Eye (tissue), 1 donor: Measurements from ENCODE around the gene STH.
"Not testable (repeated sequence)": the region's sequence is repeated elsewhere in the genome, so short reads cannot be mapped to it uniquely, and the experiment has no call there.

Source experiments
- DNase-seq: peaks from one replicate; pipeline ENCODE4 v3.0.0-alpha.2; 2015

Gene STH, protein sequence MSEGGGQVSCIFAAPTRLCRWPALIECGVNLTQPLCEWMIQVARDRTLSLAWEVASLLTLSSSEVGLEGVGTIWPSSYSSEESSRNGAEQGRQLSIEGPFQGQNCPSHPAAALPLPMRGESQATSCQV

DNA sequence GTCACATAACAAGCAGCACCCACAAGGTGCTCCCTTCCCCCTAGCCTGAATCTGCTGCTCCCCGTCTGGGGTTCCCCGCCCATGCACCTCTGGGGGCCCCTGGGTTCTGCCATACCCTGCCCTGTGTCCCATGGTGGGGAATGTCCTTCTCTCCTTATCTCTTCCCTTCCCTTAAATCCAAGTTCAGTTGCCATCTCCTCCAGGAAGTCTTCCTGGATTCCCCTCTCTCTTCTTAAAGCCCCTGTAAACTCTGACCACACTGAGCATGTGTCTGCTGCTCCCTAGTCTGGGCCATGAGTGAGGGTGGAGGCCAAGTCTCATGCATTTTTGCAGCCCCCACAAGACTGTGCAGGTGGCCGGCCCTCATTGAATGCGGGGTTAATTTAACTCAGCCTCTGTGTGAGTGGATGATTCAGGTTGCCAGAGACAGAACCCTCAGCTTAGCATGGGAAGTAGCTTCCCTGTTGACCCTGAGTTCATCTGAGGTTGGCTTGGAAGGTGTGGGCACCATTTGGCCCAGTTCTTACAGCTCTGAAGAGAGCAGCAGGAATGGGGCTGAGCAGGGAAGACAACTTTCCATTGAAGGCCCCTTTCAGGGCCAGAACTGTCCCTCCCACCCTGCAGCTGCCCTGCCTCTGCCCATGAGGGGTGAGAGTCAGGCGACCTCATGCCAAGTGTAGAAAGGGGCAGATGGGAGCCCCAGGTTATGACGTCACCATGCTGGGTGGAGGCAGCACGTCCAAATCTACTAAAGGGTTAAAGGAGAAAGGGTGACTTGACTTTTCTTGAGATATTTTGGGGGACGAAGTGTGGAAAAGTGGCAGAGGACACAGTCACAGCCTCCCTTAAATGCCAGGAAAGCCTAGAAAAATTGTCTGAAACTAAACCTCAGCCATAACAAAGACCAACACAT lies at the start of gene STH:
Gene STH, plus strand, starts transcription at position 264 of the 913 bp plus-strand sequence. Its CDS starts 30 bp downstream, at position 294.
- no peak for DNase-seq

DNA sequence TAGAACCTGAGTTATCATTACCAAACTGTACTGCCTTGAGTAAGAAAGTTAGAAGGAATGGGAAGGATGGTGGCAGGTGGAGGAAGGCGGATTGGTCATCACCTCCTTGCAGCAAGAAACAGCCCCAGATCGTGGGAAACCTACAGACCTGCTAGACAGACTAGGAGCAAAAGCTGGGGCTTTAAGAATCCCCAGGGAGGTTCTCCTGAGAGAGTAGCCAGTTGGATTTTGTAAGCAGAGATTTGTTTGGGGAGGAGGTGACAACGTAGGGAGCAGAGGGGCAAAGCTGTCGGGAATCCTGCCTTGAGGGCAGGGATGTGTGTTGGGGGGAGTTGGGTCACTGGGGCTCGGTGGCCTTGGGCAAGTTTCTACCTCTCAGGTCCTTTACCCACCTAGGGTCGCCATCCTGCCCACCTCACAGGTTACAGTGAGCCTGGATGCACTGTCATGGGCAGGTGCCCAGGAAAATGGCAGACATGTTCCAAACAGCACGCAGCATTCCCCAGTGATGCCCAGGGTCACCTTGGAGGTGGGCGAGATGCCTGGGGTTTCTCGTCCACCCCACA lies 49.2 kb upstream of the STH start:
- DNase-seq = no peak

DNA sequence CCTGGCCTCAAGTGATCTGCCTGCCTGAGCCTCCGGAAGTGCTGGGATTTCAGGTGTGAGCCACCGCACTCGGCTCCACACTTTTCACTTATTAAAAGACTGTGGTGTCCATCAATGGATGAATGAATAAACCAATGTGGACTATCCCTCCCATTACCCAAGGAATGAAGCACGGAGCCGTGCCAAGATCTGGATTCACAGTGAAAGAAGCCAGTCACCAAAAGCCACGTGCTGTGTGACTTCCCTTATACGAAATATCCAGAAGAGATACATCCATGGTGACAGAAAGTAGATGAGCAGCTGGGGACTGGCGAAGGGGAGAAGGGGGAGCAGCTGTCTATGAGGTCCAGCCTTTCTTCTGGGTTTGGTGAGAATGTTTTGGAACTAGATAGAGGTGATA lies 48.2 kb upstream of the STH start:
- DNase-seq = no peak

DNA sequence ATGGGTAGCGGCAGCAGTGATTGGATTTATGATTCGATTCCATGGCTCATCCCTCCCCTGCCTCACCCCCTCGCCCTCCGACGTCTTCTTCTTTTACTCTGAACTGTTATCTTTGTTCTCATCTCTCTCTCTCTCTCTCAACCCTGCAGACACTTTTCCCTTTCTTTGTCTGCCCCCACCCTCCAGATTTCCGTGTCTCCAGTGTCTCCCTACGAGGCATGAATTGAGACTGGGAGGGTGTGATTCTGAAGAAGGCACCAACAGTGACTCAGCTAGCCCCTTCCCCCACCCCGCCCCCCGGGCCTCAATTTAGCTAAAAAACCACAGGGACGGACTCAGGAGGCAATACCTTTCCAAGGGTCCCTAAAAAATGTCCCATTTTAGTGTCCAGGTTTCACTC lies 47.6 kb upstream of the STH start:
- DNase-seq = no peak

DNA sequence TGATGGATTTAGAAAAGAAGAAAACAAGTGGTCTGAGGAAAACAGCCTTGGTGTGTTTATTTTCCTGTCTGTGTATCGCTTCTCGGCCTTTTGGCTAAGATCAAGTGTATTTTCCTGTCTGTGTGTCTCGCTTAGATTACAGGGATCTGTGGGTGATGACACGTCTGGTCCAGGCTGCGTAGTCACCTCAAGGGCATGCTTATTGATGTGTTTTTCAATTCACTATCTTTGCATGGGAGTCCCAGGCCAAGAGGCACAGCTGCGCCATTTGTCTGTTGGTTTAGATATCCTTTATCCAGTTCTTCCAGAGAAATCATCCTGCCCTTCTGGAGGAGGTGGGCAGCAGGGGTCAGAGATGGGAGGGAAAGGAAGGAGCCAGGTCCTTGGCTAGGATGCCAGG lies 47.1 kb upstream of the STH start:
- DNase-seq = no peak

DNA sequence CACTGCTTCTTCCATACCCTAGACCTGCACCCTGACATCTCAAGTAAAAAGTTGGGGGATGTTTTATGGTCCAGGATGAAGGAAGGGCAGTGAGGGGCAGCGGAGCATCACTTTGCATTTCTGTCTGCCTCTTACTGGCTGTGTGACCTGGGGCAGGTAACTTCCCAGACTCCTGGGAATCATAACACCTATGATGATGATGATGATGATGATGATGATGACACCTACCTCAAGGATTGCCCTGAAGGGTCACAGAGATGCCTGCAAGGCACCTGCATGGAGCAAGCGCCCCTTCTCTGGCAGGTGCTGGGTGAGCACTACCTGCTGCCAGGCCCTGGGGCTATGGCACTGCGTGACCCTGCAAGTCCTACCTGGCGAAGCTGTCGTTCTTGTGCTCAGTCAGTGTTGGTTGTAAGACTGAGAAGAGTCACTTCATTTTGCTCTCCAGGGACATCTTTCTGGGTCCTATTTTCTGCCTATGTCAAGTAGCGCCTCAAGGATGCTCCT lies 46.2 kb upstream of the STH start:
- DNase-seq = no peak

DNA sequence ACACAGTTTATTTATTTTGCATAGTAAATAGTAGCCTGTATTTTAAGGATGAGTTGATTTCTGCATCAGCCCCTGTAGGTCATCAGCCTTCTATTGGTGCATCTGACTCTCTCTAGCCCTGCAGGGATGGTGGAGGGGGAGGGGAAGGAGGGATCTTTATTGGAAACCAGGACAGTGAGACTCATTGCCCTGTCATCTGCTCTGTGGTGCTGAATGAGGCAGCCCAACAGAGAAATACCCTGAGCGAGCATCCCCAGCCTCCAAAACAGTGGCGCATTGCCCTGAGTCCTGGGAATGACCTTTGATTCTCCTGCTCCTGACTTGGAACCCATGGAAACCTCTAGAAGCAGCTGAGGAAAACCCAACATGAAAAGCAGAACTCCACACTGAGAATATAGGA lies 45.5 kb upstream of the STH start:
- DNase-seq = peak; percentile 19

DNA sequence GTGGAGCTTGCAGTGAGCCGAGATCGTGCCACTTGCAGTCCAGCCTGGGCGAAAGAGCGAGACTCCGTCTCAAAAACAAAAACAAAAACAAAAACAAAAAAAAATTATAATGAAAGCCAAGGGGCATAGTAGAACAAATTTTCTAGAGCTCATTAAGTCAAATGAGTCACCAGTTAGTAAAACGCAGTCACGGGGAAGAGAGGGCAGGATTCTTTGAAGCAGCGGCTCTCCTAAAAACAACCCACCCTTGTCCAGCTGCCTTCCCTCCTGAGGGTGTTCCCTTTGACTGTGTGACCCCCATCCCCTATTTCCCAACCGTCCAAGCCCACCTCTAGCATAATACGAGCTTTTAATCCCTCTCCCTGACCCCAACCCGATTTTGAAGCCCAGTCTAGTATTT lies 44.1 kb upstream of the STH start:
- DNase-seq = no peak

DNA sequence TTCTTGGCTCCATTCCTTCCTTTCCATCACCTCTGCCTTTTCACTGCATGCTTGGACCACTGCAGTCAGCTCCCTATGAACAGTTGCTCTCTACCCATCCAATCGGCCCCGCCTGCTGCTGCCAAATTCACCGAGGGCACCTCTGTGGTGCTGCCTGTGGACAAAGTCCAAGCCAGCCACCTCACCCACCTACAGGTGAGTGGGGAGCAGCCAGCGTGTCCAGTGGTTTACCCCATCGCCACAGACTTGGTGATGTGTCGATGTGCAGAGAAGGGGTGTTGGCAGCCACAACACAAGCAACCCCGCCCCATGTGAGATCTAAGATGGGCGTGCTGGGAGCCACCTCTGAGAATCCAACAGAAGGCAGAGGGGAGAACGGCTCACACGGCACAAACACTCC lies 43.7 kb upstream of the STH start:
- DNase-seq = no peak

DNA sequence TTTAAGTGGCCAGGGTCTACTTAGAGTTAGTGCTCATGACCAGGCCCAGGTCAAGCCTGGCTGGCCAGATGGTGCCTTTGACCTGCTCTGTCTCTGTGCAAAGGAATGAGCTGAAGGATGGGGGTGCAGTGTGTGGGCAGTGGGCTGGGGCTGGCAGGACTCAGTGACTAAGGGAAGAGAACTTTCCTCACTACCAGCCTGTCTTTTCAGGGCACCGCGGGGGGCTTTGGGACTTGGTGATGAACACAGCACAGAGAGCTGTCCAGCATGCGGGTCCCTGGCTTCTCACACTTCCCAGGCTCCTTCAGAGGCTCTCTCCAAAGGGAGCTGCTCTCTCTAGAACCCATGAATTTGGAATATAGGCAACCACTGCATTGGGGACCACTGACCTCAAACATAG lies 43.0 kb upstream of the STH start:
- DNase-seq = no peak

DNA sequence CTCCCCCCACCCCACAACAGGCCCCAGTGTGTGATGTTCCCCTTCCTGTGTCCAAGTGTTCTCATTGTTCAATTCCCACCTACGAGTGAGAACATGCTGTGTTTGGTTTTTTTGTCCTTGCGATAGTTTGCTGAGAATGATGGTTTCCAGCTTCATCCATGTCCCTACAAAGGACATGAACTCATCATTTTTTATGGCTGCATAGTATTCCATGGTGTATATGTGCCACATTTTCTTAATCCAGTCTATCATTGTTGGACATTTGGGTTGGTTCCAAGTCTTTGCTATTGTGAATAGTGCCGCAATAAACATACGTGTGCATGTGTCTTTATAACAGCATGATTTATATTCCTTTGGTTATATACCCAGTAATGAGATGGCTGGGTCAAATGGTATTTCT lies 42.3 kb upstream of the STH start:
- DNase-seq = not testable (repeated sequence)

DNA sequence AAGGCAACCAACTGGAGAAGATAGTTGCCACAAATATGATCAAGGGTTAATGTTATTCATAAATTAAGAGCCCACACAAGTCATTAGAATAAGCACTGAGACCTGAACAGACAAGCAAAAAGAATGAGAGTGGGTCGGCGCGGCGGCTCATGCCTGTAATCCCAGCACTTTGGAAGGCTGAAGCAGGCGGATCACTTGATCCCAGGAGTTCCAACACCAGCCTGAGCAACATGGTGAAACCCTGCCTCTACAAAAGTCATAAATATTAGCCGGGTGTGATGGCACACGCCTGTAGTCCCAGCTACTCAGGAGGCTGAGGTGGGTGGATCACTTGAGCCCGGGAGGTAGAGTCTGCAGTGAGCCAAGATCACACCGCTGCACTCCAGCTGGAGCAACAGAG lies 40.7 kb upstream of the STH start:
- no peak for DNase-seq

DNA sequence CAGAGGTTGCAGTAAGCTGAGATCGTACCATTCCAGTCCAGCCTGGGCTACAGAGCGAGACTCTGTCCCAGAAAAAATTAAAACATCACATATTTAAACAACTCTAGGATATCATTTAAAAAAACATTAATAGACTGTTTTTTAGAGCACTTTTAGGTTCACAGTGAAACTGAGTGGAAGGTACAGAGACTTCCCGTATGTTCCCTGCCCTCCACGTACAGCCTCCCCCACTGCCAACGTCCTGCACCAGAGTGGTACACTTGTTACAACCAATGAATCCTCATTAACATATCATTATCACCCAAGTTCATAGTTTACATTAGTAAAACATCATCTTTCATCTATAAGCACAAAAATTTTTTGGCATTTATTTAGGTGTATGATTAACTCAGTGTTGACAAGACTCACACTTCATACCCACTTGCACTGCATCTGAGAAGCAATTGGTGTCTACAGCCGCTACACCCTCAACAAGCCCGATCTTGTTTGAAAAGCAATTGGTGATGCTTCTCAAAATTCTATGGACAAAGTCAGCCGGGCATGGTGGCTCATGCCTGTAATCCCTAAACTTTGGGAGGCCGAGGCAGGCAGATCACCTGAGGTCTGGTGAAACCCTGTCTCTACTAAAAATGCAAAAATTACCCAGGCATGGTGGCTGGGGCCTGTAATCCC lies 39.9 kb upstream of the STH start:
- DNase-seq = no peak

DNA sequence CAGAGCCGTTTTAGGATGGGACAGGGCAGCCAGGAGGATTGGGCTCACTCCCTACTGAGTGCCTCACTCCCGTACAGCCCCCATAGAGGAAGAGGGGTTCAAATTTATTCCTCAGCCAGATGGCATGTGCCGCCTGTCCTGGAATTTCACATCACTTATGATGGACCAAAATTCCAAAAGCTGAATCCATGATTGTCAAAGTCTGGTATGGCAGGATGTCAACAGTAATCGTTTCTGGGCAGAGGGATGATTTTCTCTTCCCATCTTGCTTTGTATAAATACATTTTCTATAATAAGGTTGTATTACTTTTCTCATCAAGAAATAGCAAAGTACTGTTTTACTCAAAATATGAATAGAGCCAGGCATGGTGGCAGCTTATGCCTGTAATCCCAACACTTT lies 38.7 kb upstream of the STH start:
- DNase-seq = no peak

DNA sequence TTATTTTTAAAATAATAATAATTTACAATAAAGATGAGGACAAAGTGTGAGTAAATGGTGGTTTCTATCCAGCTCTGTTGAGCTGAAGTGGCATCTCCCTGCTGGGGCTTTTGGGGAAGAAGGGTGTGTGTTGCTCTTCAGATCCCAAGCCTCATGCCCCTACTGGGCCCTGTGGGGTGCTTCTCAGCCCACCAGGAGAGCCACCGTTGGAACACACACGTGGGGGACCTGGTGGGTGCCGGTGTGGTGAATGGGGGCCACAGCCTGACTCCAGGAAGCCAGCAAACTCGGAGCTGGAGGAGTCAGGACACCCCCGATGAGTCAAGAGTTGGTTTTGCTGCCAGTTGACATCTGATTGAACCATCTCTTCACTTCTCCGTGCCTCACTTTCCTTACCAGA lies 37.8 kb upstream of the STH start:
- DNase-seq = no peak

DNA sequence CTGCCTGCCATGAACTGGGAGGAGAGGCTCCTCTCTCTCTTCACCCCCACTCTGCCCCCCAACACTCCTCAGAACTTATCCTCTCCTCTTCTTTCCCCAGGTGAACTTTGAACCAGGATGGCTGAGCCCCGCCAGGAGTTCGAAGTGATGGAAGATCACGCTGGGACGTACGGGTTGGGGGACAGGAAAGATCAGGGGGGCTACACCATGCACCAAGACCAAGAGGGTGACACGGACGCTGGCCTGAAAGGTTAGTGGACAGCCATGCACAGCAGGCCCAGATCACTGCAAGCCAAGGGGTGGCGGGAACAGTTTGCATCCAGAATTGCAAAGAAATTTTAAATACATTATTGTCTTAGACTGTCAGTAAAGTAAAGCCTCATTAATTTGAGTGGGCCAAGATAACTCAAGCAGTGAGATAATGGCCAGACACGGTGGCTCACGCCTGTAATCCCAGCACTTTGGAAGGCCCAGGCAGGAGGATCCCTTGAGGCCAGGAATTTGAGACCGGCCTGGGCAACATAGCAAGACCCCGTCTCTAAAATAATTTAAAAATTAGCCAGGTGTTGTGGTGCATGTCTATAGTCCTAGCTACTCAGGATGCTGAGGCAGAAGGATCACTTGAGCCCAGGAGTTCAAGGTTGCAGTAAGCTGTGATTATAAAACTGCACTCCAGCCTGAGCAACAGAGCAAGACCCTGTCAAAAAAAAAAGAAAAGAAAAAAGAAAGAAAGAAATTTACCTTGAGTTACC lies 36.7 kb upstream of the STH start:
- DNase-seq = no peak

DNA sequence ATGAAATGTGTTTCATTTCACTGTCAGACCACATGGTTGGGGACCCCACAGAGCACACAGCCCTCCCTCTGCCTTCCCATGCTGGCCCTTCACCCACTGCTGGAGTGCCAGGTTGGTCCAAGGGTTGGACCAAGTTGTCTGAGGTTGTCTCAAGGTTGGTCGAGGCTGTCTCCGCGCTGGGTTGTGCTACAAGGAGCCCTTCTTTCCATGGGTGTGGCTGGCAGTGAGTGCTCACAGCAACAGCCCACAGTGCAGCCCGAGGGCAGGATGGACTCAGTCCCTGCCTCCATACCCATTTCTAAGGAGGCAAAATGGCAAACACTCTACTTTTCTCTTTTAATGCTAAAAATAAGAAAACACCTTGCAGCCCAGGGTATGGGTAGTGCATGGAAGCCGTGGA lies 35.8 kb upstream of the STH start:
- DNase-seq = no peak

DNA sequence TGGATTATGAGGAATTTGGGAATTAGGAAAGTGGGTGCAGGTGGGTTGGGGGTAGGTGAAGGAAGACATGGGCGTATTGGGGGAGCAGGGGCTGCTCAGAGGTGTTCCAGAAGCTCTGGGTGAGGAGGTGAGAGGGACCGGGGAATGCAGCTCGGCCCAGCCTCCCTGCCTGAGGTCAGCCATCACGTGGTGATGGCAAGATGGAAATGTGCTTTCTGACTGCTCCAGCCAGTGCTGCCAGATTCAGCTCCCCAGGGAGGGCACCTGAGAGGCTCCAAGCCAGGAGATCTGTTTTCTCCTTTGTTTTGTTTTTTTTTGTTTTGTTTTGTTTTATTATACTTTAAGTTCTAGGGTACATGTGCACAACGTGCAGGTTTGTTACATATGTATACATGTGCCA lies 35.2 kb upstream of the STH start:
- no peak for DNase-seq

DNA sequence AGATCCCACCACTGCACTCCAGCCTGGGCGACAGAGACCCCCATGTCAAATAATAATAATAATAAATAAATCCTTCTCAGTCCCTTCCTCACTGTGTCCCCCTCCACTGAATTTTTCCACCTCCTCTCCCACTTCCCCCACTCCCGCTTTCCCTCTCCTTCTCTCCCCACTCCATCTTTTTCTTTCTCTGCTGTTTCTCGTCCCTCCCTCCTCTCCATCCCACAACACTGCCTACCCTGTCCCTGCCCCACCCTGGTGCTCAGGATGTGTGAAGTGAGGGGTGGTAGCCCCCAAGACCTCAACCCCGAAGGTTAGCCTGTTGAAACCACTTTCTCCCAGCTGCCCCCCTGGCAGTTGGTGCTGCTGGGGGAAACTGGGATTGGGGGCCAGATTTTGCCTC lies 34.4 kb upstream of the STH start:
- no peak for DNase-seq

DNA sequence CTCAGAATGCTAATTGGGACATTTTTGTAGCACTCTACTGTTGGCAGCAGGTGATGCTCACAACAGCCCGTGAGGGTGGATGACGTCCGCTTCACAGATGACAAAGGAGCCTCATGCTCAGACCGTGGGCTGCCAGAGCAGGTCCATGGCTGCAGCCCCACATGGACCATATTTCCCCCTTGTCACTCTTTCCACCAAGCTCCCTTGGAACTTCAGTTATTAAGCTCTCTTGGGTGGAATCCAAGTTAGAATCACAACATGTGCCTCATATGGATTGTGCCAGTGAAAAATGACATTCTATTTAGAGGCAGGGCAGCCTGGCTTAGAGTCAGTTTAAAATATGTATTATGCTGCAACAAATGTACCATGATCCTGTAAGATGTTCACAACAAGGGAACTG lies 33.2 kb upstream of the STH start:
- no peak for DNase-seq

DNA sequence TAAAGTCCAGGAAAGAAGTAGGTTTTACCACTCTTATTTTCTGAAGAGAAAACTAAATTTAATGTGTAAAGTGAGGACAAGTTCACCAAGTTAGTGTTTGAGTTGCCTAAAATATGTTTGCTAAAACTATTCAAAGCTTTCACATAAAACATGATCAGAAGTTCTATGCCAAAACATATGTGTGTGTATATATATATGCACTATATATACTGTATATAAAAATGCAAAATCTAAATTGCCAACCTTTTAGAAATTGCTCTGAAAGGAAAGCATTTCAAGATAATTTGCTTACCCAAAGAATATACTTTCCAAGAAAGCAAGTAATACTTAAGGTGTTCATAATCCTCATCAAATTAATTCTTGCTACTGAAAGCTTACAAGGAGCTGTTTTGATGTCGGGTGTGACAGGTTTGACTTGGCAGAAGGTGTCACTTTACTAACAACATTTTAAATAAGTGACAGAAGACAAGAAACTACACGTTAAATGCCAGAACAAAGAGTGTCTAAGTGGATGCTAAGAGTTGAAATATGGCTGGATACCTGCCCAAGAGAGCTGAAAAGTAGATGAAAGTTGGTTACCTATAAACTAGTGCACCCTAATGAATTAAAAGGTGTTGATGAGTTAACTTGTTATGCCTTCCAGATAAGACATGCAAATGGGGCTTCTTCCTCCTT lies 32.3 kb upstream of the STH start:
- no peak for DNase-seq

DNA sequence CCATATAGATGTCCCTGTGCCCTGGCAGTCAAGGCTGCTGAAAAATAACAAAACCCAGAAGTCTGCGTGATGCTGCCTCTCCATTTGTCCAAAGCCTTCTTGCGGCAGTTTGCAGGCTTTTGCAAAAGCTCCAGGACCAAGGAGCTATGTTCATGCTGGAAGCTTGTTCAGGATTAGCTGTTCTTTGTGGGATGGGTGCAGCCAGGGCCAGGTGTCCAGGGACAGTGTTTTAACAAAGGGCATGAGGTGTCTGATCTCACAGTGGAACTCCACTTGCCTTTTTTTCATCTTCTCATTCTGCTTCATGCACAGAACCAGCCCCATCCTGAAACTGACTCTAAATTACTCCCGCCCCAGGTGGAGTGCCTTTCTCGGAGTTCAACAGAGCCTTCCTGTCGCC lies 31.7 kb upstream of the STH start:
- DNase-seq = no peak
